Activated CD4-positive, alpha-beta T cell treated with anti-CD3 and anti-CD28 coated beads for 24 hours (primary cell): Measurements from ENCODE around the gene TRAPPC5.
"Not testable (repeated sequence)": the region's sequence is repeated elsewhere in the genome, so short reads cannot be mapped to it uniquely, and the experiment has no call there.

Experiments used
- DNase-seq, 2 donors: peaks; one replicate each; pipeline ENCODE4 v3.0.0-alpha.2; 2020; ENCODE audit warnings: low read depth in 2 of 2

The TRAPPC5 gene

GRCh38 chr19:7680606-7681339, at the start of gene TRAPPC5:
Gene TRAPPC5, plus strand, starts transcription at chr19:7680833. Its CDS starts 1,421 bp downstream, at chr19:7682254.
- DNase-seq: peak; percentile 80

GRCh38 chr19:7631577-7631976, 49.1 kb upstream of the TRAPPC5 start:
- no peak for DNase-seq

GRCh38 chr19:7632340-7633203, 48.1 kb upstream of the TRAPPC5 start:
- no peak for DNase-seq

- DNase-seq: no peak
Measured at GRCh38 chr19:7633698-7634097, 46.9 kb upstream of the TRAPPC5 start, which contains the start of gene PCP2. Gene PCP2, minus strand, starts transcription at chr19:7633719. Its CDS starts 262 bp downstream, at chr19:7633457.

GRCh38 chr19:7635670-7636069, 45.0 kb upstream of the TRAPPC5 start:
- DNase-seq: no peak

- no peak for DNase-seq
Measured at GRCh38 chr19:7636317-7636690, 44.3 kb upstream of the TRAPPC5 start.

- peak; percentile 88 to 89 for DNase-seq
Measured at GRCh38 chr19:7636691-7637373, 43.8 kb upstream of the TRAPPC5 start, which contains the start of gene STXBP2. Gene STXBP2, plus strand, starts transcription at chr19:7637110. Its CDS starts 40 bp downstream, at chr19:7637150.

- no peak for DNase-seq
Measured at GRCh38 chr19:7637374-7638256, 43.0 kb upstream of the TRAPPC5 start.

- DNase-seq: no peak
Measured at GRCh38 chr19:7638802-7639465, 41.7 kb upstream of the TRAPPC5 start.

- DNase-seq: no peak
Measured at GRCh38 chr19:7639863-7640348, 40.7 kb upstream of the TRAPPC5 start.

GRCh38 chr19:7640803-7641202, 39.8 kb upstream of the TRAPPC5 start:
- no peak for DNase-seq

- DNase-seq: no peak
Measured at GRCh38 chr19:7641290-7642276, 39.0 kb upstream of the TRAPPC5 start.

GRCh38 chr19:7642295-7643030, 38.2 kb upstream of the TRAPPC5 start:
- DNase-seq: no peak

GRCh38 chr19:7643031-7643415, 37.6 kb upstream of the TRAPPC5 start:
- no peak for DNase-seq

GRCh38 chr19:7643629-7644549, 36.7 kb upstream of the TRAPPC5 start:
- not testable (repeated sequence) for DNase-seq

GRCh38 chr19:7644550-7644877, 36.1 kb upstream of the TRAPPC5 start:
- no peak for DNase-seq

GRCh38 chr19:7645163-7645562, 35.5 kb upstream of the TRAPPC5 start:
- DNase-seq: no peak
